T-helper 2 cell treated with Interferon-gamma antibody and Interleukin-4, amounts not matched to agents 5 μg/mL and 100 μg/mL, for 36 hours (primary cell): Measurements from ENCODE around the gene PIEZO2.

Experiments
- DNase-seq: peaks from one replicate; pipeline ENCODE4 v3.0.0; 2021; ENCODE audit warnings: low spot score
- H3K27ac Mint-ChIP-seq: one replicate; pipeline ENCODE4 v1.8.0; 2021; ENCODE audit warnings: mild to moderate bottlenecking, mixed read lengths
- H3K27me3 Mint-ChIP-seq: one replicate; pipeline ENCODE4 v1.8.0; 2021; ENCODE audit warnings: low read depth, mixed read lengths
- H3K36me3 Mint-ChIP-seq: one replicate; pipeline ENCODE4 v1.8.0; 2021; ENCODE audit warnings: low read depth, mixed read lengths
- H3K4me1 Mint-ChIP-seq: one replicate; pipeline ENCODE4 v1.8.0; 2021; ENCODE audit warnings: low read depth, mixed read lengths
- H3K4me3 Mint-ChIP-seq: one replicate; pipeline ENCODE4 v1.8.0; 2022; ENCODE audit warnings: mild to moderate bottlenecking, moderate library complexity, mixed read lengths
- H3K9me3 Mint-ChIP-seq: one replicate; pipeline ENCODE4 v1.8.0; 2021; ENCODE audit warnings: mixed read lengths

The PIEZO2 gene

DNA sequence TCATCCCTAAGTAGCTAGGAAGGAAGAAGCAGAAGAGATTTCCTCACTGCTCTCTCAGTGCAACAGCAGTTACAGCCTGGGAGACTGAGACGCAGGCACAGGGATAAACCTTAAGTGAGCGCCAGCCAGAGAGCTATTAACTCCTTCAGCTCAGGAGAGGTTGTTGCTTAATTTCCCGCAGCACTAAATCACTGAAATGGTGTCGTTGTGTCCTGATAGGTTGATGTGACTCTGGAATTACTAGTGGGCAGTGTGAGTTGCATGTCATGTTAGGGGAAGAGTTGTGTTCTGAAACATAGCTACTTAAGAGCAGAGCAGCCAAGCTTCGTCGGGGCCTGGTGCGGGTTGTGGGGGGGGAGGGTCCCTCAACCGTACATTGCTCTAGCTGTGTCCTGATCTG lies 397.7 kb downstream of the PIEZO2 start:
- Mint-ChIP-seq H3K27me3 (peaks cover 3% of the 10 kb centered on the region), H3K4me3 (no peak overlapping the region), H3K27ac (no peak overlapping the region), H3K36me3 (no peaks in the 10 kb centered on the region), H3K4me1 (no peaks in the 10 kb centered on the region), H3K9me3 (no peaks in the 10 kb centered on the region)
- no peak for DNase-seq

DNA sequence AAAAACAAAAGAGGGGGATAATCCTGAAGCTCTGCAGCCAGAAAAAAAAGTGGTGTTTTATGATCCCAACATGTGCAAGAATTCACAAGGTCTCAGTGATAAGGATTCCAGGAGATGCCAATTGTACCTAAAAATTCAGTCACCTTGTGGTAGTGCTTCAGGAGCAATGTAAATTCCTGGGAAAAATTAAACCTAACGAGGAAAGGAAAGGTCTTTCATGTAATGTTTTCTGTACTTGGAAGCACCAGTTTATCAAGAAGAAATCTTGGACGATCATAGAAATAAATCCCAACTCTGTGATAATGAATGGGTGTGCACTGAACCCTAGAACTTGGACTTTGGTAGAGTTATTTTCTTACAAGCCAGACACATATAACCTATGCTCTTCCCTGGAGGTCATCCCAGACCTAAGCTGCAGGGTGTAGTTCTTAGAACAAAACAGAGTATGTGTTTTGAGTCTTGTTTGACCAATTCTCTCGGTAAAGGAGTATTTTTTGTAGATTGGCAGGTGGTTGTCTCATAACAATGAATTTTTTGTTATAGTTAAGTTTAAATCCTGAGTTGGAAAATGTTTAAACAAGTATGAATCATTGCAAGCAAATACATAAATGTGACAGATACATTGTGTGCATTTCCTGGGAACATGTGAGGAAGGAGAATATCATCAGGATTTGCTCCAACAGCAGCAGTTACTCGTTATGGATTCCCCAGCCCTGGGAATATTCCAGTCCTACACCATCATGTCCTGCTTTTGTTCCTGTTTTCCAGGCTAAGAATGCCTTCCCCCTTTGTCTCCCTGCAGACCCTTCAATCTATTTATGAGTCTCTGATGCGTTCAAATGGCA lies 399.0 kb downstream of the PIEZO2 start:
- Mint-ChIP-seq H3K4me1 (no peaks in the 10 kb centered on the region), H3K27ac (no peak overlapping the region), H3K27me3 (peaks cover 3% of the 10 kb centered on the region)

DNA sequence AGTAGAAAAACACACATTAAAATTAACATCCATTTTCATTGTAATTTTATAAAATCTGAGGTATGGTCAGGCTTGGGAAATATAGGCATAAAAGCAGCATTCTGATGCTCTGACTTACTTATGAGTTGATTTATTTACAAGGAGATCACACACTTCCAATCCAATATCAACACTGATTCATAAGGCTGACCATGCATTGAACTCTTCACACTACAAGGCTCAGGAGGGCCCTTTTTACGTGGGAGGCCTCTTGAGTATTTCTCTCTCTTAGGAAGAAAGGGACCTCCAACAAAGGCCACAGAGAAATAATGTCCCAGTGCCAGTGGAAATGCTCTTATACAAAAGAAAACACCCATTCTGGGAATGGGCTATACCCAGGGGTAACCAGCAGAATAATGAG lies 400.7 kb downstream of the PIEZO2 start:
- no peaks in the 10 kb centered on the region for H3K9me3 Mint-ChIP-seq
- H3K27ac Mint-ChIP-seq = no peak overlapping the region
- peaks cover 5% of the 10 kb centered on the region for H3K4me1 Mint-ChIP-seq
- DNase-seq = no peak
- H3K36me3 Mint-ChIP-seq = no peaks in the 10 kb centered on the region
- H3K27me3 Mint-ChIP-seq = peaks cover 3% of the 10 kb centered on the region
- H3K4me3 Mint-ChIP-seq = no peak overlapping the region

More for the DNA sequence above, 399.0 kb downstream of the PIEZO2 start:
- no peaks in the 10 kb centered on the region for H3K36me3 Mint-ChIP-seq
- H3K4me3 Mint-ChIP-seq = no peak overlapping the region
- no peak for DNase-seq
- no peaks in the 10 kb centered on the region for H3K9me3 Mint-ChIP-seq

DNA sequence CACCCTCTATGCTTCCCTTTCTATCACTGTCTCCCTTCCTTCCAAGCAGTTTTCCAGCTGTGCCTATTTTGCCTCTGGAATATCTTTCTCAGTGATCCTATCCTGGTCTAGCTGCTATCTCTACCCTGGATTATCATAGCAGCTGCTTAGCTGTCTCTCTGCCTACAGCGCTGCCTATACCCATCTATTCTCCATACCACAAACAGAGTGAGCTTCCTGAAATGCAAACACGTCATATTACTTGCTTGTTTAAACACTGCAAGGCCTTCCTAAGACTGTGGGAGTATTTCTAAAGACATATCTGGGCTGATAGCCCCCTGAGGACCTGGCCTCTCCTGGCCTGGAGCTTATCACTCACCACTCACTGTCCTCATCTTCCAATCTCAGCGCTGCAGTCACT lies 403.4 kb downstream of the PIEZO2 start:
- no peak for DNase-seq
- Mint-ChIP-seq H3K27me3 (peaks cover 3% of the 10 kb centered on the region), H3K4me3 (no peak overlapping the region), H3K4me1 (peaks cover 7% of the 10 kb centered on the region), H3K36me3 (no peaks in the 10 kb centered on the region), H3K27ac (no peak overlapping the region), H3K9me3 (no peaks in the 10 kb centered on the region)

DNA sequence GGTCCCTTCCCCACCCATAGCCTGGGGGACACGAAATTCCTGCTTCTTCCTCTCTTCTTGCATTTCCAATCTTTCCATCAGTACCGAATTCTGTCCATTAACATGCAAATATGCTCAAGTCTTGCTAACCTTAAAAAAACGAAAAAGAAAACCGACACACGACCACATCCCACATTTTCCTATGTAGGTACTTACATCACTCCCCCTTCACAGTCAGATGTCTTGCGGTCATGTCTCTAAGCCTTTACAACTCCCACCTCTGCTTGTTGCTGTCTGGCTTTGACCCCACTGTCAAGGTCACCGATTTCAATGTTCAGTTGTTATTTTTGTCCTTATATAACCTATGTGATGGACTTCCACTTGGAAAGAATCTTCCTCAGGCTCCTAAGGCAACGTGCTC lies 404.1 kb downstream of the PIEZO2 start:
- Mint-ChIP-seq H3K36me3 (no peaks in the 10 kb centered on the region), H3K27me3 (peaks cover 3% of the 10 kb centered on the region), H3K4me1 (peaks cover 7% of the 10 kb centered on the region), H3K9me3 (no peaks in the 10 kb centered on the region), H3K27ac (no peak overlapping the region), H3K4me3 (no peak overlapping the region)
- no peak for DNase-seq

DNA sequence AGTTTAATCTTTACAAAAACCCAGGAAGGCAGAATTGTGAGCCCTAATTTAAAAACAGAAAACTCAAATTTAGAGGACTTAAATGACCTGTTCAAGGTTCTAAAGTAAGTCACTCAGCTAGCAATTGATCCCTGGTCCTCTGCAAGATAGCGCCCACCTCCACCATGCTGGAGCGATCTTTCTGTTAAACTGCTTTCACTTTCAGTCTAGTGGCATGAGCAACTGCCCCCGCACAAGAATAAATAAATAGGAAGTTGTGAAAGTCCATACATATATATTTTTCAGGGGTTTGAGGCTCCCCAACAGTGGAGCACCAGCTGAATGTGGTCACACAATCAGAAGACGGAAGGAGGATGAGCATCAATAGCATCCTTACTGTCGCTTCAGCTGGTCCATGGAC lies 405.6 kb downstream of the PIEZO2 start:
- Mint-ChIP-seq H3K36me3 (no peaks in the 10 kb centered on the region), H3K4me1 (peaks cover 7% of the 10 kb centered on the region), H3K27me3 (no peaks in the 10 kb centered on the region), H3K9me3 (no peaks in the 10 kb centered on the region), H3K27ac (no peak overlapping the region), H3K4me3 (peak overlapping the region; percentile 35)
- DNase-seq = no peak

DNA sequence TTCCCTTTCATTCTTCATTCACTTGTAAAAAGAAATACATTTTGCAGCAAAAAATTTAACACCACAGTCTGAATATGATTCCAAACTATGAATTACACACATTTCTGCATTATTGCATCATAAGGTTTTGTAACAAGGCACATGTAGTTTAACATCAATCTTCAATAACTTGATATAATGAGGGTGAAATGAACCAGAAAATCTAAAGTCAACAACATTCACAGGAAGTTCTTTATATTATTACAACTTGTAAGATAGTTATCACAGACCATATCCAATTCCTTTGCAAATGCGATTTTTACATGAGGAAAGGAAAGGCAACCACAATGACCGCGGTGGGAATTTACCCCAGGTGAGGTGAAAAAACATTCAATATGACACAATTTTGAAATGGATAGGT lies 410.2 kb downstream of the PIEZO2 start:
- H3K36me3 Mint-ChIP-seq = no peaks in the 10 kb centered on the region
- H3K27ac Mint-ChIP-seq = no peak overlapping the region
- no peaks in the 10 kb centered on the region for H3K9me3 Mint-ChIP-seq
- peaks cover 7% of the 10 kb centered on the region for H3K4me1 Mint-ChIP-seq
- DNase-seq = no peak
- H3K4me3 Mint-ChIP-seq = no peak overlapping the region
- H3K27me3 Mint-ChIP-seq = peaks cover 2% of the 10 kb centered on the region

DNA sequence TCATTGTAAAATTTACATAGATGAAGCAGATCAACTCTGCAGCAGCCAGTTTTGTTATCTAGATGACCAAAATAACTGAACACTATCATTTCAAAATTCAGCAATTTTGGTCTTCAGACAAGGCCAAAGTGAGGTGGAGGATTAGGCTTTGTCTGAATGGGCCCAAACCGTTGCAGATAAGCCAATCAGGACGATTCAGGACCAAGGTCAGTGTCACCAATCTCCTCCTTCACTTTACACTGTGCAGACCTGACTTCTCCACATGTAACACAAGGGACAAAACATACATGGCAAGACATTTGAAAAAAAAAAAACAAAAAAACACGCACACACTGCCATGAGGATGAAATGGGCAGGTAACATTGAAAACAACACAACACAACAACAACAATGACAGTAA lies 412.4 kb downstream of the PIEZO2 start:
- H3K4me3 Mint-ChIP-seq = no peak overlapping the region
- peaks cover 2% of the 10 kb centered on the region for H3K27me3 Mint-ChIP-seq
- no peak overlapping the region for H3K27ac Mint-ChIP-seq
- no peaks in the 10 kb centered on the region for H3K9me3 Mint-ChIP-seq
- no peak for DNase-seq
- H3K36me3 Mint-ChIP-seq = no peaks in the 10 kb centered on the region
- no peaks in the 10 kb centered on the region for H3K4me1 Mint-ChIP-seq

DNA sequence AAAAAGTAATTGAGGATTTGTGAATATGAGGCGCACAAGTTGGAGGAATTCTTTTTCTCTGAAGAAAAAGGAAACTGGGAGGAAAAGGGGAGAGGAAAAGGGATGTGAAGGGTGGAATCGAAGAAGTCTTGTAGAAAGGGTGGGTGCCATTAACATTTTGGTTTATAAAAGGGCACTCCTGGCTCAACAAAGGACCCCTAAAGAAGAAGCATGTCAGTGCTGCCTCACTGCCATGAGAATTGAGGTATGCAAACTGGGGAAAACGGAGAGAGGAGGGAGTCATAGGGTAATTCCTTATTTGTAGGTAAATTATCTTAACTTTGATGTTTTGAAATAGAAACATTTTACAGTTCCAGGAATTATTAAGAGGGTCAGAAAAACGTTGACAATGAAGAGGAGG lies 416.4 kb downstream of the PIEZO2 start:
- DNase-seq = no peak
- Mint-ChIP-seq H3K9me3 (no peaks in the 10 kb centered on the region), H3K4me3 (no peak overlapping the region), H3K4me1 (no peaks in the 10 kb centered on the region), H3K27ac (no peak overlapping the region), H3K27me3 (peaks cover 2% of the 10 kb centered on the region), H3K36me3 (no peaks in the 10 kb centered on the region)

DNA sequence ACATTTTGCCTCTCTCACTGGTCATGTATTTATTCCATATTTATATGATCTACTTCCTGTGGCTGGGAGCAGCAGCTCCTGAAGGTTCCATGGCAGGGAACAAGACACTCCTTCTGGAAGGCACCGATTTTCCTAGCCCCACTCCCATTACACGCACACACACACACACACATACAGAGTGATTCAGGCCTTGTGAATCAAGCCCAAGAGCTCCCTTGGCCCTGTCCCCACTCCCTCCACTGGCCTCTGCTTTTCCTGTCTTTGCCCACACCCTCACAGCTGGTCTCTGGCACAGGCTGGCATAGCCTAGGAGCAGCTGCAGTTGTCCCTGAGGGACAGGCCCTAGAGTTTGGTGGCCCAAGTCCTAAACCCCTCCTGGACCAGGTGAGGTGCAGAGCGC lies 421.9 kb downstream of the PIEZO2 start:
- Mint-ChIP-seq H3K36me3 (no peaks in the 10 kb centered on the region), H3K4me3 (no peak overlapping the region), H3K4me1 (no peaks in the 10 kb centered on the region), H3K27ac (no peak overlapping the region), H3K27me3 (peaks cover 8% of the 10 kb centered on the region), H3K9me3 (no peaks in the 10 kb centered on the region)
- DNase-seq = no peak

DNA sequence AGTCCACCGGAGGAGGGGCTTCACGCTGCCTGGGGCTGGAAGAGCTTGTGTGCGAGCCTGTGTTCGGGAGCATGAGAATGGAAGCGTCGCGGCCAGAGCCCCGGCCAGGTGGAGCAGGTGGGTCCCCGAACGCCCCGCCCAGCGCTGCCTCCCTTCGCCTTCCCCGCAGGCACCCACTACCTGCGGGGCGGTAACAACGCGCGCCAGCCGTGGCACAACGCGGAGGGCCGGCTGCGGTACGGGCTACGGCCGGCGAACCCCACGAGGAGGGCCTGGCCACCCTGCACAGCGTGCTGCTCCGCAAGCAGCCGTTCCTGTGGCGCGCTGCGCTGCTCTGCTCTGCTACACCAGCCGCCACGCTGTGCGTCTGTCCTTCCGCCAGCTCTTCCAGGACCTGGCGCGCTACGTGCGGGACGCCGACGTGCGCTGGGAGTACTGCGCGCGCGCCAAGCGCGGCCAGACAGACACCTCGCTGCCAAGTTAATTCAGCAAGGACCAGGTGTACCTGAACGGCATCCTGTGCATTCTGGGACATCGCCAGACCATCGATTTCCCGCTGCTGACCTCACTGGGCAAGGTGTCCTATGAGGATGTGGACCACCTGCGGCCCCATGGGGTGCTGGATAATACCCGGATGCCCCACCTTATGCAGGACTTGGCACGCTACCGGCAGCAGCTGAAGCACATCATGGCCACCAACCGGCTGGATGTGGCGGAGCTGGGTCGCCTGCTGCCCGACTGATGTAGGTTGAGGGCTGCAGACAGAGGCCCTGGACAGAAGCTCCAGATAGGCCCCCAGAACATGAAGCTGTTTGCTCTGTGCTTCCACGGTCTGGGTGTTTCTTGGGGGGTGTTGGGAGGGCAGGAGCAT lies 422.9 kb downstream of the PIEZO2 start:
- no peak for DNase-seq
- no peaks in the 10 kb centered on the region for H3K36me3 Mint-ChIP-seq
- H3K4me1 Mint-ChIP-seq = no peaks in the 10 kb centered on the region
- peaks cover 8% of the 10 kb centered on the region for H3K27me3 Mint-ChIP-seq
- no peak overlapping the region for H3K27ac Mint-ChIP-seq
- H3K4me3 Mint-ChIP-seq = peak overlapping the region; percentile 18
- H3K9me3 Mint-ChIP-seq = no peaks in the 10 kb centered on the region

DNA sequence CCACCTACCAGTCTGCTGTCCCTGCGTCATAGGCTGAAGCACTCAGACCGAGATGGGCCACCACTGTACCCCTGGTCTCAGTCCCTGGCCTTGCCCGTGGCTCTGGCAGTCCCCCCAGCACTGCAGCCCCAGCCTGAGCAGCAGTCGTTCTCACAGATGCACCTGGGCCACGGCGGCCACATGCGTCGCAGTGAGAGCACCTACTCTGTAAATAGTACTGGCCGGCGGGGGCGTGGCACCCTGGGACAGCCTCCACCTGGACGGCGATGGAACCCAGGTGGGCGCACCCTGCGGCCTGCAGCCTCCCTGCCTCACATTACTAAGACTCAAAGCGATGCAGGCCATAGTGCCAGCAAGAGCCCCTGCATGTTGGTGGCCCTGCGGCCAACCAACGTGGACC lies 424.7 kb downstream of the PIEZO2 start:
- Mint-ChIP-seq H3K4me1 (no peaks in the 10 kb centered on the region), H3K4me3 (no peak overlapping the region), H3K36me3 (no peaks in the 10 kb centered on the region), H3K27ac (no peak overlapping the region), H3K9me3 (no peaks in the 10 kb centered on the region), H3K27me3 (peaks cover 8% of the 10 kb centered on the region)
- DNase-seq = no peak

DNA sequence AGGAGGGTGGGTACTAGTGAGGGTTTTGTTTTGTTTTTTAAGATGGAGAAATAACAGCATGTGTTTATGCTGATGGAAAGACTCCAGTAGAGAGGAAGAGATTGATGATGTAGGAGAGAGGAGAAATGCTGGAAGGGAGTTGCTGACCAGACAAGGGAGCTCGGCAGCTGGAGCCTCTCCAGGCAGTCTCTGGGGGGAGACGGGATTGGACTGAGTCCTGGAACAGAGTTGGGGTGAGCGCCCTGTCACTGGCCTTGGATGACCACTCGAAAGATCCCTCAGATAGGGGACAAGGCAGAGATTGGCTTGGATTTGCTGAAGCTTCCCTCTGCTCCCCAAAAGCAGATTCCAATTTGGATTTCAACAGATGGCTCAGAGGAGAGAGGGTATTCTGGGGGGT lies 425.9 kb downstream of the PIEZO2 start:
- H3K4me3 Mint-ChIP-seq = no peak overlapping the region
- no peak overlapping the region for H3K27ac Mint-ChIP-seq
- H3K4me1 Mint-ChIP-seq = no peaks in the 10 kb centered on the region
- no peaks in the 10 kb centered on the region for H3K36me3 Mint-ChIP-seq
- no peak for DNase-seq
- H3K27me3 Mint-ChIP-seq = peaks cover 8% of the 10 kb centered on the region
- no peaks in the 10 kb centered on the region for H3K9me3 Mint-ChIP-seq

DNA sequence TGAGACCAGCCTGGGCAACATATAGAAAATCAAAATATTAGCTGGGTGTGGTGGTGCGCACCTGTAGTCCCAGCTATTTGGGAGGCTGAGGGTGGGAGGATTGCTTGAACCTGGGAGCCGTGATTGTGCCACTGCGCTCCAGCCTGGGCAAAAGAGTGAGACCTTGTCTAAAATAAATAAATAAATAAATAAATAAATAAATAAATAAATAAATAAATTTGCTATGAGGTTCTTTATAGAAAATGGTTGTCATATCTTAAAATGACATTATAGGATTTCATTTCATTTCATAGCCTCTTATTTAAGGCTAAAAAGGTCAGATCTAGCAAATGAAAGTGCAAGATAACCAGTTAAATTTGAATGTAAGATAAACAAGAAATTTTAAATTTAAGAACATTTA lies 430.6 kb downstream of the PIEZO2 start:
- DNase-seq = no peak
- no peaks in the 10 kb centered on the region for H3K36me3 Mint-ChIP-seq
- no peaks in the 10 kb centered on the region for H3K4me1 Mint-ChIP-seq
- no peaks in the 10 kb centered on the region for H3K9me3 Mint-ChIP-seq
- H3K27ac Mint-ChIP-seq = no peak overlapping the region
- H3K27me3 Mint-ChIP-seq = peaks cover 4% of the 10 kb centered on the region
- H3K4me3 Mint-ChIP-seq = no peak overlapping the region
